ENCODE measurements around the gene MARCHF9.

Gene MARCHF9

GRCh38 chr12:57807285-57807684 is 52.4 kb downstream of the MARCHF9 start:
- DNase-seq, result no peak

- DNase-seq, result no peak
Measured at GRCh38 chr12:57808351-57808750, 53.4 kb downstream of the MARCHF9 start.

GRCh38 chr12:57809425-57809824 is 54.5 kb downstream of the MARCHF9 start:
- no peak for DNase-seq
